Vagina (tissue), 2 donors: Measurements from ENCODE around the gene RIOX2. TPM values are rescaled to one million over a fixed set of nuclear protein-coding genes. Genes with fewer than 3 reads are reported as not detected.

ENCODE experiments used
- DNase-seq, 2 donors: peaks; one replicate each; pipeline ENCODE4 v3.0.0-alpha.2; 2017; ENCODE audit errors: extremely low spot score in 2 of 2
- H3K27ac ChIP-seq: fragments of 200-600 bp; sonication (generic); one replicate; pipeline ENCODE4 v1.5.1; 2019
- H3K27me3 ChIP-seq: fragments of 200-600 bp; sonication (generic); one replicate; pipeline ENCODE4 v1.5.1; 2019
- H3K36me3 ChIP-seq, 2 donors: fragments of 200-600 bp; sonication (generic); one replicate each; pipeline ENCODE4 v1.5.1; 2017 to 2019
- H3K4me1 ChIP-seq: fragments of 200-600 bp; sonication (generic); one replicate; pipeline ENCODE4 v1.5.1; 2019
- H3K4me3 ChIP-seq, 2 donors: fragments of 200-600 bp; sonication (generic); 1 replicate in 1 of 2; 2 replicates in 1 of 2; pipeline ENCODE4 v1.5.1; 2016 to 2019
- H3K9me3 ChIP-seq: fragments of 200-600 bp; sonication (generic); one replicate; pipeline ENCODE4 v1.5.1; 2019
- POLR2A ChIP-seq, 2 donors: fragments of 450-650 bp; IDR thresholded peaks; one replicate each; pipeline ENCODE4 v1.6.1; 2017; ENCODE audit warnings: antibody characterized with exemption in 2 of 2, mild to moderate bottlenecking in 2 of 2, moderate library complexity in 2 of 2
- POLR2AphosphoS5 ChIP-seq, 2 donors: sonication (generic); formaldehyde crosslinking; IDR thresholded peaks; one replicate each; pipeline ENCODE4 v1.9.0; 2017; ENCODE audit warnings: antibody characterized with exemption in 2 of 2, mild to moderate bottlenecking in 2 of 2, low read depth in 1 of 2; ENCODE audit not compliant: insufficient read depth in 1 of 2
- intact Hi-C: fragments of 100-400 bp; cut with DNase I; formaldehyde crosslinking; loops from one replicate; pipeline ENCODE4 v1.15.1; 2023
- total RNA-seq: library from RNA; depleted of rRNA; stranded (reverse); fragments of >200 nt; gene quantifications from one replicate; pipeline ENCODE4 v1.2.3, GENCODE V29; 2016
- TF ChIP-seq, protein P1 (sequence below), 3 experiments: fragments of 450-650 bp in 2 of 3; fragments of 200-600 bp in 1 of 3; sonication (generic) in 1 of 3; IDR thresholded peaks; one replicate each; pipeline ENCODE4 v1.5.1; 2017 to 2019; ENCODE audit warnings: antibody characterized with exemption in 3 of 3, mild to moderate bottlenecking in 2 of 3, moderate library complexity in 2 of 3

The RIOX2 gene
- total RNA-seq, 1 donor from 2014 or later, result 33.4 TPM

DNA sequence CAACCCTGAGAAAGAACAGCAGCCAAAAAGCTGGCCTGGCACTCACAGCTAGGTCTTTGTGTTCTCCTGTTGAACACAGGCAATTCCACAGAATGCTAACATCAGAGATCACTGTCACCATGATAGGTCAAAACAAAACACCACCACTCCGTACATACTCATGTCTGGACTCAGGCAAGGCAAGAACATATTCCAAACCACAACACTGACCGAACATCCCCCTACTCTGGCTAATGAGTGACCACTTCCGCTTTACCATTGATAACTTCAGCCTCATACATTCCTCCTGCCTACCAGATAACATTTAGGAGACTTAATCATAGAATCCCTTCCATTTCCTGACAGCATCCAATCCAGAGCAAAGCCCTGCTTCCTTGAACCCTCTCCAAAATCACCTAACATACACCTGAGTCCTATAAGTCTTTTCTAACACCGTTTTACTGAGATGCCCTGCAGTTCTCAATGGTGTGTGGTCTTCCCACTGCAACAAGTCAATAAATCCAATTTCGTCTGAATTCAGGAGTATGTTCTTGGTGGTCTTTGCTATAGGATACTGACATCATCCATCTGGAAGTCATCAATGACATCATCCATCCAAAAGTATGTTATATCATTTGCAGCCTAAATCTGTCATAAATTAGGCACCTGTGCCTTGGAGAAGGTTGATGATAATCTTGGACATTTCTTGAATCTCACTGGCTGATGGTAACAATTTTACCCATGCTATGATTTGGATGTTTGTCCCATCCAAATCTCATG, 23.7 kb downstream of the RIOX2 start:
- TF ChIP-seq POLR2AphosphoS5 (IDR thresholded peaks at IDR 0.05; ENCODE audit: insufficient read depth in 1 of 2, low read depth in 1 of 2), result no peak
- TF ChIP-seq, protein P1, sequence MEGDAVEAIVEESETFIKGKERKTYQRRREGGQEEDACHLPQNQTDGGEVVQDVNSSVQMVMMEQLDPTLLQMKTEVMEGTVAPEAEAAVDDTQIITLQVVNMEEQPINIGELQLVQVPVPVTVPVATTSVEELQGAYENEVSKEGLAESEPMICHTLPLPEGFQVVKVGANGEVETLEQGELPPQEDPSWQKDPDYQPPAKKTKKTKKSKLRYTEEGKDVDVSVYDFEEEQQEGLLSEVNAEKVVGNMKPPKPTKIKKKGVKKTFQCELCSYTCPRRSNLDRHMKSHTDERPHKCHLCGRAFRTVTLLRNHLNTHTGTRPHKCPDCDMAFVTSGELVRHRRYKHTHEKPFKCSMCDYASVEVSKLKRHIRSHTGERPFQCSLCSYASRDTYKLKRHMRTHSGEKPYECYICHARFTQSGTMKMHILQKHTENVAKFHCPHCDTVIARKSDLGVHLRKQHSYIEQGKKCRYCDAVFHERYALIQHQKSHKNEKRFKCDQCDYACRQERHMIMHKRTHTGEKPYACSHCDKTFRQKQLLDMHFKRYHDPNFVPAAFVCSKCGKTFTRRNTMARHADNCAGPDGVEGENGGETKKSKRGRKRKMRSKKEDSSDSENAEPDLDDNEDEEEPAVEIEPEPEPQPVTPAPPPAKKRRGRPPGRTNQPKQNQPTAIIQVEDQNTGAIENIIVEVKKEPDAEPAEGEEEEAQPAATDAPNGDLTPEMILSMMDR (IDR thresholded peaks at IDR 0.05), result no peak
- TF ChIP-seq POLR2A (IDR thresholded peaks at IDR 0.05), result no peak
- H3K27me3 ChIP-seq, result no peaks in the 10 kb centered on the region
- no peaks in the 10 kb centered on the region for H3K9me3 ChIP-seq
- intact Hi-C loops, result no loop called here
- no peak overlapping the region for H3K27ac ChIP-seq
- no peak overlapping the region for H3K4me3 ChIP-seq
- no peak for DNase-seq
- H3K4me1 ChIP-seq, result no peaks in the 10 kb centered on the region
- peaks cover 0 to 50% of the 10 kb centered on the region in 2 donors for H3K36me3 ChIP-seq

DNA sequence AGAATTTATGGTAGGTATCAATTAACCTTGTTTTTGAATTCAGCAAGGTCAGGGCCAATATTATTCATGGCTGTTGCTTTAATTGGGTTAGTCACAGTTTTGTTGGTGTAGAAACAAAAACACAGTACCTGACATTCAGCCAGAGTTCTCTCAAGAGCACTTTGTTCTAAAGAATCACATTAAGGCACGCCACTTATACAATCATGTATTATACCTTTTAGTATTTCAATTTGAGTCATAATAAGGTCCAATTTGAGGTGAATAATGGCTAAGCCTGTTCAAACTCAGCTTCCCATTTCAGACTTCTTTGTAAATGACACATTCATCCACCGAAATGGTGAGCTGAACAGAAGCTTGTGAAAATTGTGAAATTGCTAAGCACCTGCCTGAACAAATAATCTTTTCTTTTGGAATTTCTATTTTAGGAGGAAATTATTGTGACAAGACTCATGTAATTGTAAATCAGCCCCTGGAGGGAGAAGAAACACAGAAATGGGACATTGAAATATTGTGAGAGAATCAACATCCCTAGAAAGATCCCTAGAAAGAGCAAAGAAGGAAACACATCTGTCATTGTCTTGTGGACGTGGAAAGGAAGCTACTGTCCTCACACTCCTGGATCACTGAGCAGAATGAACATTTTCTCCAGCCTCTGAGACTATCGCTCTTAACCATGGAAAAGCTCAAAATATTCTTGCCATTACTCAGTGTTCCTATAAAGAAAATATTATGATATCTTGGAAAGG, 29.3 kb downstream of the RIOX2 start:
- peaks cover 0 to 44% of the 10 kb centered on the region in 2 donors for H3K36me3 ChIP-seq
- intact Hi-C loops, result no loop called here

DNA sequence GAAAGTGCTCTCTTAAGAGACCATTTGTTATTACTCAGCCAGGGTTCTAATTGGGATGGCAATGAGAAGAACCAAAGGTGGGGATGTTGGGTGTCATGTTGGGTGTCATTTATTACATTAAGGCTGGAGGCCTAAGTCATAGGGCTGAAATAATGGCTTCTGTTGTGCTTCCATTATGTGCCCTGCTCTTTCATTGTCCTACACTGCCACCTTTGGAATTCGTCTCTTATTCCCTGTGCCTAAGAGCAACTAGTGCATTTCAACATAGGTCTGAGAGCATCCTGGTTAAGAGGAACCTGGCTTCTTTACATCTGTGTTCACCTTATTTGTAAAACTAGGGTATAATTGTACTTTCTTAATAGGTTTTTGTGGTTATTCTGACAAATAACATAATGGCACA, 32.2 kb downstream of the RIOX2 start:
- Histone ChIP-seq H3K27ac (no peak overlapping the region), H3K36me3 (peaks cover 0 to 52% of the 10 kb centered on the region in 2 donors), H3K4me3 (no peak overlapping the region), H3K27me3 (no peaks in the 10 kb centered on the region), H3K9me3 (no peaks in the 10 kb centered on the region), H3K4me1 (no peaks in the 10 kb centered on the region)
- DNase-seq, result no peak
- intact Hi-C loops, result no loop called here
- no peak for TF ChIP-seq POLR2AphosphoS5 (IDR thresholded peaks at IDR 0.05; ENCODE audit: insufficient read depth in 1 of 2, low read depth in 1 of 2)
- TF ChIP-seq, protein P1 (IDR thresholded peaks at IDR 0.05), result no peak
- no peak for TF ChIP-seq POLR2A (IDR thresholded peaks at IDR 0.05)

More for the DNA sequence above, 29.3 kb downstream of the RIOX2 start:
- no peak for DNase-seq
- Histone ChIP-seq H3K9me3 (no peaks in the 10 kb centered on the region), H3K4me3 (no peak overlapping the region), H3K4me1 (no peaks in the 10 kb centered on the region), H3K27me3 (no peaks in the 10 kb centered on the region), H3K27ac (no peak overlapping the region)
- no peak for TF ChIP-seq POLR2AphosphoS5 (IDR thresholded peaks at IDR 0.05; ENCODE audit: insufficient read depth in 1 of 2, low read depth in 1 of 2)
- TF ChIP-seq, protein P1 (IDR thresholded peaks at IDR 0.05), result no peak
- no peak for TF ChIP-seq POLR2A (IDR thresholded peaks at IDR 0.05)

DNA sequence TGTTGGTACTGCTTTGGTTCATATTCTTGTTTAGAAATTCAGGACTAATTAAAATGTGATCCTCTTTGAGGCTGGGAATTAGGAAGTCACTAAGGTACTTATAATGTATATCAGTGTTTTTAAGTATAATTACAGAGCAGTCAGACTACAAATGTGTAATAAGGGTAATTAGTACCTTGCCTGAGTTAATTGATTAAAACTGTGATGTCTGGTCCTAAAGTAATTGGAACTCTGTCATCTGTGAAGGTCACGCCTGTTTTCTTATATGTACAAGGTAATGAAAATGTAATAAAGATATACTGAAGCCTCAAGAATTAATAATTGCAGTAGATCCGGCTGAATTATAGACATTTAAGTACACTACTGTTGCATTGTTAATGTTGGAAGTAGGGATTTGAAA, 32.8 kb downstream of the RIOX2 start:
- H3K9me3 ChIP-seq, result no peaks in the 10 kb centered on the region
- no peaks in the 10 kb centered on the region for H3K27me3 ChIP-seq
- H3K36me3 ChIP-seq, result peaks cover 0 to 49% of the 10 kb centered on the region in 2 donors
- TF ChIP-seq POLR2AphosphoS5 (IDR thresholded peaks at IDR 0.05; ENCODE audit: insufficient read depth in 1 of 2, low read depth in 1 of 2) (no peak), POLR2A (IDR thresholded peaks at IDR 0.05) (no peak)
- TF ChIP-seq, protein P1 (IDR thresholded peaks at IDR 0.05), result no peak
- no peak for DNase-seq
- H3K4me1 ChIP-seq, result no peaks in the 10 kb centered on the region
- H3K27ac ChIP-seq, result no peak overlapping the region
- intact Hi-C loops, result no loop called here
- H3K4me3 ChIP-seq, result no peak overlapping the region

DNA sequence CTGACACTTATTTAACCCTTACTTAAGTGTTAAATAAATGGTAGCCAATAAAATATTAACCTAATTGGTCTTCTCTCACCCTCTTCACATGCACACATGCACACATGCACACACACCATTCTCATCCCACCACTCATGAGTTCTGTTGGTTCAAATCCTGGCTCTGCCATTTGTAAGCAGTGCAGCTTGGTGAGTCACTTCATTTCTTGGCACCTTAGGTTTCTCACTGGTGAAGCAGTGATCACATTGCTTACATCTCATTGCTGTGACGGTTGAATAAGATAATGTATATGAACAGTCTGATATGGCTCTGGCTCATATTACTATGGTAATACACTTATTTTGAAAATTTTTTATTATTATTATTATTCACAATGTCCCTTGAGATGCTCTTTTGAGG, 33.8 kb downstream of the RIOX2 start:
- no peak overlapping the region for H3K27ac ChIP-seq
- no peak for DNase-seq
- TF ChIP-seq POLR2AphosphoS5 (IDR thresholded peaks at IDR 0.05; ENCODE audit: insufficient read depth in 1 of 2, low read depth in 1 of 2), result no peak
- TF ChIP-seq POLR2A (IDR thresholded peaks at IDR 0.05), result no peak
- TF ChIP-seq, protein P1 (IDR thresholded peaks at IDR 0.05), result no peak
- no peak overlapping the region for H3K4me3 ChIP-seq
- no peaks in the 10 kb centered on the region for H3K4me1 ChIP-seq
- no peaks in the 10 kb centered on the region for H3K27me3 ChIP-seq
- H3K36me3 ChIP-seq, result peaks cover 0 to 51% of the 10 kb centered on the region in 2 donors
- no peaks in the 10 kb centered on the region for H3K9me3 ChIP-seq
- intact Hi-C loops, result no loop called here
